Stimulated activated CD8-positive, alpha-beta memory T cell treated with anti-CD3 and anti-CD28 coated beads, Interleukin-12 subunit alpha, Interleukin-12 subunit beta, amount 100 ng/mL, for 4 hours (primary cell): ENCODE measurements around the gene FGF2.

Source experiments
- DNase-seq: peaks from one replicate; pipeline ENCODE4 v3.0.0-alpha.2; 2020; ENCODE audit warnings: low read depth

Gene FGF2

GRCh38 chr4:122895336-122895995 lies 68.8 kb downstream of the FGF2 start:
- DNase-seq: no peak

GRCh38 chr4:122896270-122896669 lies 69.6 kb downstream of the FGF2 start:
- no peak for DNase-seq

GRCh38 chr4:122898370-122899150 lies 71.9 kb downstream of the FGF2 start:
- DNase-seq: no peak

GRCh38 chr4:122899682-122900081 lies 73.1 kb downstream of the FGF2 start:
- no peak for DNase-seq

- DNase-seq: no peak
Observed at GRCh38 chr4:122900314-122900713, 73.7 kb downstream of the FGF2 start.

GRCh38 chr4:122901247-122902010 lies 74.8 kb downstream of the FGF2 start:
- DNase-seq: no peak

- DNase-seq: no peak
Observed at GRCh38 chr4:122903766-122904288, 77.2 kb downstream of the FGF2 start.

- no peak for DNase-seq
Observed at GRCh38 chr4:122906859-122907305, 80.3 kb downstream of the FGF2 start.

GRCh38 chr4:122908223-122908622 lies 81.6 kb downstream of the FGF2 start:
- no peak for DNase-seq

GRCh38 chr4:122909683-122910082 lies 83.1 kb downstream of the FGF2 start:
- DNase-seq: no peak

- DNase-seq: no peak
Observed at GRCh38 chr4:122911588-122911987, 85.0 kb downstream of the FGF2 start.

GRCh38 chr4:122912810-122913575 lies 86.4 kb downstream of the FGF2 start:
- no peak for DNase-seq

- no peak for DNase-seq
Observed at GRCh38 chr4:122914292-122914904, 87.8 kb downstream of the FGF2 start.

- no peak for DNase-seq
Observed at GRCh38 chr4:122914938-122915337, 88.3 kb downstream of the FGF2 start.

GRCh38 chr4:122917731-122918130 lies 91.1 kb downstream of the FGF2 start:
- DNase-seq: no peak

- DNase-seq: no peak
Observed at GRCh38 chr4:122920473-122920872, 93.8 kb downstream of the FGF2 start.

GRCh38 chr4:122921300-122921699 lies 94.7 kb downstream of the FGF2 start:
- DNase-seq: no peak

GRCh38 chr4:122921971-122922876 lies 95.6 kb downstream of the FGF2 start, which contains the start of gene NUDT6:
NUDT6 (minus strand) TSS chr4:122922597; CDS start chr4:122922572, 25 bp downstream.
- DNase-seq: peak; percentile 6

GRCh38 chr4:122922877-122923511 lies 96.4 kb downstream of the FGF2 start:
- peak; percentile 69 for DNase-seq

- no peak for DNase-seq
Observed at GRCh38 chr4:122928930-122929329, 102.3 kb downstream of the FGF2 start.
